Gastroesophageal sphincter (tissue), 3 donors: Measurements from ENCODE around the gene GRIA2.

ENCODE experiments used
- CTCF ChIP-seq, 4 experiments: fragments of 200-600 bp in 2 of 4; fragments of 450-650 bp in 2 of 4; sonication (generic) in 1 of 4; IDR thresholded peaks; one replicate each; pipeline ENCODE4 v1.5.1; 2017 to 2019; ENCODE audit warnings: antibody characterized with exemption in 4 of 4, mild to moderate bottlenecking in 2 of 4, moderate library complexity in 2 of 4
- EP300 ChIP-seq: sonication (generic); formaldehyde crosslinking; IDR thresholded peaks from one replicate; pipeline ENCODE4 v1.6.1; 2017; ENCODE audit warnings: antibody characterized with exemption, mild to moderate bottlenecking
- POLR2A ChIP-seq, 2 donors: fragments of 450-650 bp; IDR thresholded peaks; one replicate each; pipeline ENCODE4 v1.6.1; 2017; ENCODE audit warnings: antibody characterized with exemption in 2 of 2, mild to moderate bottlenecking in 2 of 2, moderate library complexity in 1 of 2
- POLR2AphosphoS5 ChIP-seq: sonication (generic); formaldehyde crosslinking; IDR thresholded peaks from one replicate; pipeline ENCODE4 v1.6.1; 2017; ENCODE audit warnings: antibody characterized with exemption

DNA sequence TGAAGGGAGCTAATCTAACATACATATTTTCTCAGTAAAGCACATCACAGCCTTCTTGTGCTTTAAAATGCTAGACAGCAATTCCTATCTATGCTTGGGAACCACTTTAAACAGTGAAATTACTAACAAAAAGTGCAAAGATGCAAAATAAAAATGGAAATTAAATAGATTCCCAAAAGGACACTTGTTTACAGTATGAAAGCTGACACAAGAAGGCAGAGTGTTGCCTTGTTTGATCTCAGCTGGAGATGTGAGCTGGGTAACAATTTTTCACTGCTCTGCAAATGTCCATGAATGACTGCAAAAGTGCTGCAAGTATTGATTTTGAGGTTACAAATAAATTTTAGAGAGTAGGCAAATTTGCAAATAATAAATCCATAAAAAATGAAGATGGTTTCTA, 22.3 kb downstream of the GRIA2 start:
- no peak for TF ChIP-seq CTCF (IDR thresholded peaks at IDR 0.05)
- TF ChIP-seq POLR2A (IDR thresholded peaks at IDR 0.05) = no peak
- TF ChIP-seq POLR2AphosphoS5 = no peak
- TF ChIP-seq EP300 = no peak
